IPS-NIHi11 (cell line): ENCODE measurements around the gene WDR62.
"Not testable (repeated sequence)": the region's sequence is repeated elsewhere in the genome, so short reads cannot be mapped to it uniquely, and the experiment has no call there.

ENCODE experiments used
- DNase-seq: peaks from one replicate; pipeline ENCODE4 v3.0.0; 2012; ENCODE audit warnings: mixed read lengths, low spot score

The WDR62 gene

GRCh38 chr19:36032251-36033104, 22.2 kb upstream of the WDR62 start, which contains the start of gene CLIP3:
TSS of gene CLIP3 (minus strand) at chr19:36032873. CDS start at chr19:36032357, 516 bp downstream.
- peak; percentile 99 for DNase-seq

- DNase-seq, result no peak
Measured at GRCh38 chr19:36040495-36040894, 14.2 kb upstream of the WDR62 start.

- not testable (repeated sequence) for DNase-seq
Measured at GRCh38 chr19:36041092-36041491, 13.6 kb upstream of the WDR62 start.

GRCh38 chr19:36041831-36042230, 12.9 kb upstream of the WDR62 start:
- no peak for DNase-seq

- DNase-seq, result no peak
Measured at GRCh38 chr19:36043952-36044351, 10.7 kb upstream of the WDR62 start.

GRCh38 chr19:36046443-36047050, 8.2 kb upstream of the WDR62 start:
- DNase-seq, result no peak

- DNase-seq, result no peak
Measured at GRCh38 chr19:36047835-36048234, 6.9 kb upstream of the WDR62 start.

- no peak for DNase-seq
Measured at GRCh38 chr19:36049080-36049698, 5.5 kb upstream of the WDR62 start.

GRCh38 chr19:36051236-36051635, 3.5 kb upstream of the WDR62 start:
- DNase-seq, result peak; percentile 72

GRCh38 chr19:36051637-36052036, 3.1 kb upstream of the WDR62 start:
- DNase-seq, result no peak

- DNase-seq, result peak; percentile 95
Measured at GRCh38 chr19:36054119-36054732, 471 bp upstream of the WDR62 start, which contains the start of gene THAP8. TSS of gene THAP8 (minus strand) at chr19:36054285. CDS start at chr19:36054217, 68 bp downstream.

GRCh38 chr19:36058481-36059179, 3.9 kb downstream of the WDR62 start:
- DNase-seq, result no peak

GRCh38 chr19:36059180-36059910, 4.6 kb downstream of the WDR62 start:
- DNase-seq, result no peak

- DNase-seq, result peak; percentile 80
Measured at GRCh38 chr19:36060430-36060829, 5.7 kb downstream of the WDR62 start.

GRCh38 chr19:36061367-36061766, 6.7 kb downstream of the WDR62 start:
- DNase-seq, result no peak

- DNase-seq, result no peak
Measured at GRCh38 chr19:36064826-36065225, 10.1 kb downstream of the WDR62 start.

GRCh38 chr19:36067681-36068080, 13.0 kb downstream of the WDR62 start:
- no peak for DNase-seq

- not testable (repeated sequence) for DNase-seq
Measured at GRCh38 chr19:36068810-36069499, 14.3 kb downstream of the WDR62 start.

GRCh38 chr19:36072081-36072480, 17.4 kb downstream of the WDR62 start:
- no peak for DNase-seq

- DNase-seq, result no peak
Measured at GRCh38 chr19:36073121-36073876, 18.6 kb downstream of the WDR62 start.
